Fibroblast of pulmonary artery (primary cell): Measurements from ENCODE around the gene ARL5C.
A peak's percentile ranks its signal among the peaks of the same experiment; 100 is the strongest.

Experiments used
- DNase-seq: peaks from one replicate; pipeline ENCODE4 v3.0.0-alpha.2; 2010; ENCODE audit warnings: low read depth
- H3K4me3 ChIP-seq: replicated peaks from 2 replicates; pipeline ENCODE4 v1.5.1; 2011; ENCODE audit warnings: low read depth, mild to moderate bottlenecking, control low read depth, low read length, moderate library complexity
- CTCF ChIP-seq: IDR thresholded peaks from 2 replicates; pipeline ENCODE4 v1.5.1; 2011; ENCODE audit warnings: mild to moderate bottlenecking, control low read depth, low read length, inconsistent platforms; ENCODE audit errors: missing control alignments

ARL5C gene

GRCh38 chr17:39141915-39142664 lies 23.9 kb downstream of the ARL5C start:
- no peak for TF ChIP-seq CTCF
- H3K4me3 ChIP-seq: no peak overlapping the region

GRCh38 chr17:39141294-39141693 lies 24.7 kb downstream of the ARL5C start:
- DNase-seq: no peak
- no peak overlapping the region for H3K4me3 ChIP-seq
- no peak for TF ChIP-seq CTCF

More at GRCh38 chr17:39141915-39142664, 23.9 kb downstream of the ARL5C start:
- no peak for DNase-seq

- no peak for TF ChIP-seq CTCF
- DNase-seq: no peak
- H3K4me3 ChIP-seq: no peak overlapping the region
Measured at GRCh38 chr17:39139561-39139960, 26.4 kb downstream of the ARL5C start.

GRCh38 chr17:39139161-39139511 lies 26.8 kb downstream of the ARL5C start:
- peak; percentile 51 for DNase-seq
- H3K4me3 ChIP-seq: no peak overlapping the region
- no peak for TF ChIP-seq CTCF

GRCh38 chr17:39138431-39139160 lies 27.4 kb downstream of the ARL5C start:
- no peak for DNase-seq
- TF ChIP-seq CTCF: no peak
- no peak overlapping the region for H3K4me3 ChIP-seq

GRCh38 chr17:39134878-39135277 lies 31.1 kb downstream of the ARL5C start:
- TF ChIP-seq CTCF: no peak
- DNase-seq: no peak
- no peak overlapping the region for H3K4me3 ChIP-seq
